Ovary (tissue), 9 donors: ENCODE measurements around the gene ARMC8. TPM values are rescaled to one million over a fixed set of nuclear protein-coding genes. Genes with fewer than 3 reads are reported as not detected.

ENCODE experiments used
- DNase-seq, 5 donors: peaks; one replicate each; pipeline ENCODE4 v3.0.0-alpha.2; 2019 to 2020
- H3K27ac ChIP-seq, 2 donors: fragments of 200-600 bp; one replicate each; pipeline versions ENCODE4 v1.5.1 to v1.8.0; 2019 to 2022
- H3K27me3 ChIP-seq: fragments of 200-600 bp; one replicate; pipeline ENCODE4 v1.8.0; 2022
- H3K36me3 ChIP-seq: fragments of 200-600 bp; sonication (generic); one replicate; pipeline ENCODE4 v1.5.1; 2019
- H3K4me1 ChIP-seq: one replicate; pipeline ENCODE4 v1.8.1; 2013; ENCODE audit warnings: mild to moderate bottlenecking, moderate library complexity; ENCODE audit not compliant: insufficient read depth
- H3K4me3 ChIP-seq: fragments of 200-600 bp; sonication (generic); one replicate; pipeline ENCODE4 v1.5.1; 2017
- H3K9me3 ChIP-seq, 2 donors: fragments of 200-600 bp in 1 of 2; sonication (generic) in 1 of 2; one replicate each; pipeline versions ENCODE4 v1.5.1 to v1.8.1; 2013 to 2019; ENCODE audit warnings: mild to moderate bottlenecking in 1 of 2, moderate library complexity in 1 of 2
- CTCF ChIP-seq, 3 donors: fragments of 450-650 bp in 2 of 3; fragments of 200-600 bp in 1 of 3; IDR thresholded peaks; one replicate each; pipeline versions ENCODE4 v1.5.1 to v1.8.0; 2016 to 2022; ENCODE audit warnings: antibody characterized with exemption in 3 of 3, mild to moderate bottlenecking in 1 of 3
- EP300 ChIP-seq: sonication (generic); formaldehyde crosslinking; IDR thresholded peaks from one replicate; pipeline ENCODE4 v1.6.1; 2017; ENCODE audit warnings: antibody characterized with exemption
- POLR2A ChIP-seq: fragments of 450-650 bp; IDR thresholded peaks from one replicate; pipeline ENCODE4 v1.6.1; 2017; ENCODE audit warnings: antibody characterized with exemption, mild to moderate bottlenecking, moderate library complexity
- WGBS, 3 donors: extraction: QIAGEN DNeasy Blood & Tissue Kit in 1 of 3; methylation state at CpG; one replicate each; pipeline versions ENCODE4 v1.1.5 to v1.1.7; 2013 to 2017; 5-methylcytosine and 5-hydroxymethylcytosine counted together
- intact Hi-C, 4 donors: fragments of 100-400 bp; cut with DNase I; formaldehyde crosslinking; loops; one replicate each; pipeline versions ENCODE4 v1.11.0 to v1.15.1; 2022 to 2023
- polyA plus RNA-seq, 2 donors: library from polyadenylated mRNA; stranded (reverse); fragments of 200-250 nt in 1 of 2; fragments of 350-450 nt in 1 of 2; fragmentation: Illumina TruSeq in 1 of 2; extraction: RNeasy Lipid Tissue Mini Kit (QIAGEN cat#74804) in 1 of 2; gene quantifications; one replicate each; pipeline ENCODE4 v1.2.3, GENCODE V29; 2013 to 2014
- total RNA-seq, 7 donors: library from RNA; depleted of rRNA in 2 of 7; stranded (reverse); fragments of >200 nt in 2 of 7; fragmentation: NEBNext Ultra II Directional in 3 of 7; extraction: Animal tissue kit (Norgen Biotek cat#: 25700) in 3 of 7; gene quantifications; one replicate each; pipeline versions ENCODE4 v1.1.0 to v1.2.4, GENCODE V29; 2016 to 2023
- donor health status: DM: no; HTN: no; CAD: no; lungs with moderate emphysema.
- donor health status: DM: no; HTN: no; CAD: no.
- donor health status: Bipolar disorder and iron deficiency.
- donor health status: DM: yes; HTN: yes; CAD: no.
- donor health status: DM: no; HTN: no; CAD: no.
- donor health status: DM: yes; HTN: yes; CAD: no.

ARMC8 gene
- total and polyA plus RNA-seq, 9 donors = 14.3 to 49.2 (median 42.9) TPM

GRCh38 chr3:138241676-138242075 is 54.6 kb downstream of the ARMC8 start:
- Histone ChIP-seq H3K27me3 (no peaks in the 10 kb centered on the region), H3K27ac (no peak overlapping the region), H3K9me3 (no peaks in the 10 kb centered on the region), H3K36me3 (no peaks in the 10 kb centered on the region), H3K4me1 (no peaks in the 10 kb centered on the region), H3K4me3 (no peak overlapping the region)
- no peak for DNase-seq
- TF ChIP-seq EP300 = no peak
- no peak for TF ChIP-seq CTCF (IDR thresholded peaks at IDR 0.05)
- TF ChIP-seq POLR2A = no peak
- 91 to 95% (median 93%) methylated on average over 2 of the region's 2 CpGs for WGBS, 3 donors
- intact Hi-C loops = no loop called here

- Histone ChIP-seq H3K9me3 (no peaks in the 10 kb centered on the region), H3K36me3 (no peaks in the 10 kb centered on the region), H3K4me3 (no peak overlapping the region), H3K4me1 (no peaks in the 10 kb centered on the region), H3K27me3 (no peaks in the 10 kb centered on the region), H3K27ac (no peak overlapping the region)
- 98 to 100% (median 100%) methylated on average over 1 of the region's 1 CpG for WGBS, 3 donors
- TF ChIP-seq CTCF (IDR thresholded peaks at IDR 0.05) = no peak
- TF ChIP-seq EP300 = no peak
- TF ChIP-seq POLR2A = no peak
- DNase-seq = no peak
- intact Hi-C loops = no loop called here
Measured at GRCh38 chr3:138242466-138242865, 55.4 kb downstream of the ARMC8 start.

- WGBS, 3 donors = 94 to 96% (median 95%) methylated on average over 9 of the region's 9 CpGs
- Histone ChIP-seq H3K4me3 (no peak overlapping the region), H3K4me1 (no peaks in the 10 kb centered on the region), H3K9me3 (no peaks in the 10 kb centered on the region), H3K27ac (no peak overlapping the region), H3K36me3 (no peaks in the 10 kb centered on the region), H3K27me3 (no peaks in the 10 kb centered on the region)
- no peak for TF ChIP-seq EP300
- TF ChIP-seq POLR2A = no peak
- no peak for TF ChIP-seq CTCF (IDR thresholded peaks at IDR 0.05)
- intact Hi-C loops = no loop called here
- DNase-seq = no peak
Measured at GRCh38 chr3:138245026-138245425, 57.9 kb downstream of the ARMC8 start.

GRCh38 chr3:138249636-138250035 is 62.5 kb downstream of the ARMC8 start:
- Histone ChIP-seq H3K27ac (no peak overlapping the region), H3K36me3 (no peaks in the 10 kb centered on the region), H3K4me3 (no peak overlapping the region), H3K9me3 (no peaks in the 10 kb centered on the region), H3K4me1 (no peaks in the 10 kb centered on the region), H3K27me3 (no peaks in the 10 kb centered on the region)
- intact Hi-C loops = loop anchor here in 1 of 4 donors (10.0 kb wide), 1 partner anchor 125 kb away; no protein-coding TSS in a partner anchor
- no peak for TF ChIP-seq CTCF (IDR thresholded peaks at IDR 0.05)
- TF ChIP-seq EP300 = no peak
- no peak for TF ChIP-seq POLR2A
- DNase-seq = no peak
